Effector memory CD4-positive, alpha-beta T cell (primary cell): ENCODE measurements around the gene CYP4F11.

Experiments
- DNase-seq, 3 donors: peaks; one replicate each; pipeline ENCODE4 v3.0.0-alpha.2; 2020
- H3K27ac ChIP-seq: 2 replicates; pipeline ENCODE4 v1.7.0; 2013; ENCODE audit warnings: mild to moderate bottlenecking, low read length, moderate library complexity; ENCODE audit not compliant: insufficient read depth, poor library complexity, severe bottlenecking
- H3K27me3 ChIP-seq: replicated peaks from 2 replicates; pipeline ENCODE4 v1.7.0; 2013; ENCODE audit warnings: mild to moderate bottlenecking, low read length; ENCODE audit not compliant: insufficient read depth, control insufficient read depth, poor library complexity, severe bottlenecking
- H3K36me3 ChIP-seq: 2 replicates; pipeline ENCODE4 v1.7.0; 2013; ENCODE audit warnings: mild to moderate bottlenecking, low read length, moderate library complexity; ENCODE audit not compliant: control insufficient read depth, insufficient read depth
- H3K4me1 ChIP-seq: 2 replicates; pipeline ENCODE4 v1.7.0; 2013; ENCODE audit warnings: low read length, mild to moderate bottlenecking; ENCODE audit not compliant: control insufficient read depth, insufficient read depth, poor library complexity, severe bottlenecking
- H3K4me3 ChIP-seq: 2 replicates; pipeline ENCODE4 v1.7.0; 2013; ENCODE audit warnings: low read length, low read depth, mild to moderate bottlenecking; ENCODE audit not compliant: insufficient read depth, poor library complexity, severe bottlenecking
- H3K9me3 ChIP-seq: 2 replicates; pipeline ENCODE4 v1.7.0; 2013; ENCODE audit warnings: mild to moderate bottlenecking, low read length, moderate library complexity; ENCODE audit not compliant: control insufficient read depth

CYP4F11 gene

DNA sequence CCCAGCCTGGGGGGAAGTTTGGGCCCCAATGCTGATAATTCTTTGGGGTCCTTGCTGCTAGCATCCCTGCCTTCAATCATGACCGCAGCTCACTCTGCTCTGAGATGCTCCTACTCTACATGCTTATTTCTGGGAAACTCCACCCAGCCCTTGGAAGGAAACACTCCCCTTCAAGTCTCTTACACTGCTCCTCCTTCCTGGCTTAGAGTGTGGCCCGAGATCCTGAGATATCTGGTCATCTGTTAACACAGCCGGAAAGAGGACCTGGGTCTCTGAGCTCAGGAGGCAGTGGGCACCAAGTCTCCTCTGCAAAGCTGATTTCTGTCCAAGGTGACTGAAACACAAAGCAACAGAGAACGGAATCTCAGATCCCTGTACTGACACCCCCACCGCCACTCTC is 69.5 kb downstream of the CYP4F11 start:
- H3K4me3 ChIP-seq: no peak overlapping the region
- H3K9me3 ChIP-seq: no peaks in the 10 kb centered on the region
- no peak for DNase-seq
- peaks cover 3% of the 10 kb centered on the region for H3K27me3 ChIP-seq
- no peaks in the 10 kb centered on the region for H3K36me3 ChIP-seq
- H3K4me1 ChIP-seq: no peaks in the 10 kb centered on the region
- H3K27ac ChIP-seq: no peak overlapping the region

GRCh38 chr19:15863272-15863671 is 71.1 kb downstream of the CYP4F11 start:
- no peaks in the 10 kb centered on the region for H3K36me3 ChIP-seq
- no peak for DNase-seq
- H3K27ac ChIP-seq: no peak overlapping the region
- no peak overlapping the region for H3K4me3 ChIP-seq
- H3K4me1 ChIP-seq: no peaks in the 10 kb centered on the region
- H3K9me3 ChIP-seq: no peaks in the 10 kb centered on the region
- H3K27me3 ChIP-seq: peaks cover 3% of the 10 kb centered on the region

GRCh38 chr19:15862444-15862843 is 71.9 kb downstream of the CYP4F11 start:
- Histone ChIP-seq H3K27me3 (peaks cover 3% of the 10 kb centered on the region), H3K36me3 (no peaks in the 10 kb centered on the region), H3K9me3 (no peaks in the 10 kb centered on the region), H3K4me1 (no peaks in the 10 kb centered on the region), H3K27ac (no peak overlapping the region), H3K4me3 (no peak overlapping the region)
- no peak for DNase-seq
